K562 (cell line): ENCODE data around the gene TBRG4.

Experiments used
- CREB1 ChIP-seq, 2 experiments: sonication (generic) in 1 of 2; formaldehyde crosslinking in 1 of 2; IDR thresholded peaks; 2 replicates each; pipeline versions ENCODE4 v1.6.1 to v1.8.0; 2012 to 2022; ENCODE audit warnings: inconsistent platforms in 1 of 2, mild to moderate bottlenecking in 1 of 2, missing genetic modification reagents in 1 of 2, moderate library complexity in 1 of 2
- CTBP1 ChIP-seq: fragments of 450-650 bp; IDR thresholded peaks from 2 replicates; pipeline ENCODE4 v1.6.1; 2016; ENCODE audit warnings: borderline replicate concordance
- CTCF ChIP-seq, 3 experiments: IDR thresholded peaks in 2 of 3; conservative IDR thresholded peaks in 1 of 3; 2 replicates each; pipeline ENCODE4 v1.5.1; 2011 to 2012; ENCODE audit warnings: low read length in 3 of 3, mild to moderate bottlenecking in 3 of 3, control low read depth in 2 of 3, improper control_type of control experiment in 1 of 3, inconsistent platforms in 1 of 3, low read depth in 1 of 3, mixed read lengths in 1 of 3, moderate library complexity in 1 of 3; ENCODE audit not compliant: insufficient read depth in 2 of 3
- NFIC ChIP-seq: fragments of 450-650 bp; IDR thresholded peaks from 2 replicates; pipeline ENCODE4 v1.6.1; 2017; ENCODE audit warnings: mild to moderate bottlenecking, inconsistent platforms
- REST ChIP-seq, 2 experiments: fragments of 450-650 bp; formaldehyde crosslinking in 1 of 2; IDR thresholded peaks; 2 replicates each; pipeline versions ENCODE4 v1.4.0 to v1.6.1; 2014 to 2020; ENCODE audit warnings: mild to moderate bottlenecking in 2 of 2, borderline replicate concordance in 1 of 2, low read depth in 1 of 2
- SIN3A ChIP-seq, 2 experiments: fragments of 150-350 bp in 1 of 2; IDR thresholded peaks; 2 replicates each; pipeline ENCODE4 v1.6.1; 2011 to 2016; ENCODE audit warnings: borderline replicate concordance in 2 of 2, low read depth in 2 of 2, low read length in 2 of 2, mild to moderate bottlenecking in 2 of 2, moderate library complexity in 2 of 2; ENCODE audit not compliant: control insufficient read depth in 1 of 2
- SIRT6 ChIP-seq: IDR thresholded peaks from one replicate; pipeline ENCODE4 v1.6.1; 2012; ENCODE audit warnings: low read depth, mild to moderate bottlenecking, control low read depth, inconsistent platforms, low read length, moderate library complexity
- SMC3 ChIP-seq: conservative IDR thresholded peaks from 2 replicates; pipeline ENCODE4 v1.6.1; 2011; ENCODE audit warnings: low read depth, low read length, improper control_type of control experiment; ENCODE audit not compliant: insufficient read depth
- TF ChIP-seq, protein P1 (sequence below), 2 experiments: fragments of 450-650 bp in 1 of 2; IDR thresholded peaks; 2 replicates each; pipeline ENCODE4 v1.6.1; 2011 to 2017; ENCODE audit warnings: low read depth in 2 of 2, antibody characterized with exemption in 1 of 2, borderline replicate concordance in 1 of 2, low read length in 1 of 2, mild to moderate bottlenecking in 1 of 2, mixed read lengths in 1 of 2; ENCODE audit not compliant: control insufficient read depth in 1 of 2

DNA sequence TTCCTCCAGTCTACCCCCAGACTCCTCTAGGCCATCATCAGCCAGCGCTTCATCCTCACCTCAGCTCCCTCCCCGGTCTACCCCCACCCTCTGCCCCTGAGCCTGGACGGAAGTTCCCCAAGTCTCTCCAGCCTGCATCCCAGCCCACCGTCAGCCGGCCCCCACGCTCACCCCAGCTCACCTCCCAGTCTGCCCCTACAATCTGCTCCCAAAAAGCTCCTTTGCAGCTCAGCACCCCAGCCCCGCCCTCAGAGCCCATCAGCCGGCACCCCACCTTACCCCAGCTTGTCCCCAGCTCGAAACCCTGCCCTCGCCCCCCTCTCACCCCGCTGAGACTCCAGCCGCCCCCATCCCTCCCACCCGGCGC, 45.8 kb upstream of the TBRG4 start:
- TF ChIP-seq CREB1 (IDR thresholded peaks at IDR 0.05) (no peak), CREB1 (CRISPR knock-in tag; IDR thresholded peaks at IDR 0.05) (no peak), REST (IDR thresholded peaks at IDR 0.05; ENCODE audit: borderline replicate concordance) (no peak), REST (CRISPR knock-in tag; IDR thresholded peaks at IDR 0.05; ENCODE audit: low read depth) (no peak), SIN3A (IDR thresholded peaks at IDR 0.05; ENCODE audit: borderline replicate concordance in 2 of 2, control insufficient read depth in 1 of 2, low read depth in 2 of 2, low read length in 2 of 2) (no peak), CTCF (IDR thresholded peaks at IDR 0.05 in 2 of 3, conservative IDR thresholded peaks at IDR 0.05 in 1 of 3; ENCODE audit: insufficient read depth in 2 of 3, low read depth in 1 of 3, low read length in 3 of 3) (no peak), SMC3 (no peak), NFIC (no peak), SIRT6 (no peak), CTBP1 (no peak)
- TF ChIP-seq, protein P1, sequence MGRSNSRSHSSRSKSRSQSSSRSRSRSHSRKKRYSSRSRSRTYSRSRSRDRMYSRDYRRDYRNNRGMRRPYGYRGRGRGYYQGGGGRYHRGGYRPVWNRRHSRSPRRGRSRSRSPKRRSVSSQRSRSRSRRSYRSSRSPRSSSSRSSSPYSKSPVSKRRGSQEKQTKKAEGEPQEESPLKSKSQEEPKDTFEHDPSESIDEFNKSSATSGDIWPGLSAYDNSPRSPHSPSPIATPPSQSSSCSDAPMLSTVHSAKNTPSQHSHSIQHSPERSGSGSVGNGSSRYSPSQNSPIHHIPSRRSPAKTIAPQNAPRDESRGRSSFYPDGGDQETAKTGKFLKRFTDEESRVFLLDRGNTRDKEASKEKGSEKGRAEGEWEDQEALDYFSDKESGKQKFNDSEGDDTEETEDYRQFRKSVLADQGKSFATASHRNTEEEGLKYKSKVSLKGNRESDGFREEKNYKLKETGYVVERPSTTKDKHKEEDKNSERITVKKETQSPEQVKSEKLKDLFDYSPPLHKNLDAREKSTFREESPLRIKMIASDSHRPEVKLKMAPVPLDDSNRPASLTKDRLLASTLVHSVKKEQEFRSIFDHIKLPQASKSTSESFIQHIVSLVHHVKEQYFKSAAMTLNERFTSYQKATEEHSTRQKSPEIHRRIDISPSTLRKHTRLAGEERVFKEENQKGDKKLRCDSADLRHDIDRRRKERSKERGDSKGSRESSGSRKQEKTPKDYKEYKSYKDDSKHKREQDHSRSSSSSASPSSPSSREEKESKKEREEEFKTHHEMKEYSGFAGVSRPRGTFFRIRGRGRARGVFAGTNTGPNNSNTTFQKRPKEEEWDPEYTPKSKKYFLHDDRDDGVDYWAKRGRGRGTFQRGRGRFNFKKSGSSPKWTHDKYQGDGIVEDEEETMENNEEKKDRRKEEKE (IDR thresholded peaks at IDR 0.05; ENCODE audit: borderline replicate concordance in 1 of 2, control insufficient read depth in 1 of 2, low read depth in 2 of 2, low read length in 1 of 2): no peak
